ENCODE results near the gene SRGAP1.

GRCh38 chr12:63845726-63846125 lies 1.2 kb downstream of the SRGAP1 start:
- no peak for TF ChIP-seq REST (IDR thresholded peaks at IDR 0.05; ENCODE audit: insufficient read depth in 1 of 2, low read depth in 2 of 2, low read length in 2 of 2)
- TF ChIP-seq FOXP2 (optimal IDR thresholded peaks at IDR 0.05; ENCODE audit: borderline replicate concordance, extremely low read depth, extremely low read length, insufficient read depth) = no peak
- TF ChIP-seq POLR2AphosphoS5 (IDR thresholded peaks at IDR 0.05; ENCODE audit: low read depth, low read length) = no peak

All from PFSK-1 (cell line).